ENCODE results near the gene SART1.
A peak's percentile ranks its signal among the peaks of the same experiment; 100 is the strongest.

Gene SART1

GRCh38 chr11:65968600-65969482 is 7.3 kb downstream of the SART1 start:
- no peak for DNase-seq

GRCh38 chr11:65972116-65972515 is 10.6 kb downstream of the SART1 start:
- no peak for DNase-seq

DNA sequence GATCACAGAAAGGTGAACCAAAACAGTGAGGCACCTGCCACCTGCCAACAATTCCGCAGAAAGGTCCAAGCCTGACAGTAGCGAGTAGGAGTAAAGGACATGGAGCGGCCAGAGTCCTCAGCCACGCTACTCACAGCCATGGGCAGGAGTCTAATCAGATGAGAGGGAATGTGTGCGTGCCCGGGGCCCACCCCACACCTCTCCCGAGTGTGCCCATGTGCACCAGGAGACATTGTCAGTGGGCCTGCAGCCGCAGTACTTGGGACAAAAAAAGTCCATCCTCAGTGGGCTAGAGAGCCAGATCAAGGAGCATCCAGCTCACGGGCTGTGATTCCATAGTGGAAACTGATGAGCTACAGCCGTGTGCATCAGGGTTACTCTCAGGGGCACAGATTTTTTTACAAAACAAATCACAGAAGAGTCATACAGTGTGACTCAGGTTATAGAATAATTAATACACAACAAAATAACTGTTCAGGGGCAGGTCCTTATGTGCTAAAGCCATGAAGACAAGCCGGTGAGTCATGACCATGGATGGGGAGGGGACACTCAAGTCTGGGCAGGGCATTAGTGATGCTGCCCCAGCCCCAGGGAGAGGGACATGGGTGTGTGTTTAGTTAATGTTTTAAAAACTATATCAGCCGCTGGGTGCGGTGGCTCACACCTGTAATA is 12.0 kb downstream of the SART1 start:
- DNase-seq = no peak

GRCh38 chr11:65975771-65976170 is 14.2 kb downstream of the SART1 start:
- DNase-seq = no peak

- no peak for DNase-seq
Observed at GRCh38 chr11:65976216-65977176, 15.0 kb downstream of the SART1 start.

GRCh38 chr11:65977621-65978390 is 16.3 kb downstream of the SART1 start:
- DNase-seq = no peak

DNA sequence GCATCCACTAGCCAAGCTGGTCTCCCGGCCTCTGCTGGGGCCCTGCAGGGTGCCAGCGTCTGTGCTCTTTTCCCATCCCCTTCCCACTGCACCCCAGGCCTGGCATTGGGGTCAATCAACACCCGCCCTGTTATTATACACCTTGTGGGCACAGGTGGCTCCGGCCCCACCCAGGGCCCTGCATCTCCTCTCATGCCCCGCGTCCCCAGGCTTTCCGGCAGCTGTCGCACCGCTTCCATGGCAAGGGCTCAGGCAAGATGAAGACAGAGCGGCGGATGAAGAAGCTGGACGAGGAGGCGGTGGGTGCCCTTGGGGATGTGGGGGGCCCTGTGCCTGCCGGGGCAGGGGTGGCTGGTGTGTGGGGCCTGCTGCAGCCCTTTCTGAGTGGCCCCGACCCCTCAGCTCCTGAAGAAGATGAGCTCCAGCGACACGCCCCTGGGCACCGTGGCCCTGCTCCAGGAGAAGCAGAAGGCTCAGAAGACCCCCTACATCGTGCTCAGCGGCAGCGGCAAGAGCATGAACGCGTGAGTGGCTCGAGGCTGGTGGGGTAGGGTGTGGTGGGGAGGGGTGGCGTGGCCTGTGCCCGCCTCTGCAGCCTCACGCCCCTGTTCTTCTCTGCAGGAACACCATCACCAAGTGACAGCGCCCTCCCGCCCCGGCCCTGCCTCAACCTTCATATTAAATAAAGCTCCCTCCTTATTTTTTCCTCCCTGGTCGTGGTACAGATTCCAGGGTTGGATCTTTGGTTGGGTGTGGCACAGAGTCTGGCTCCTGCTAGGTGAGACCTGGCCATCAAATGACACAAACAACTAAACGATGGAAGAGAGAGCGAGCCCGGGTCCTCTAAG is 17.1 kb downstream of the SART1 start:
- DNase-seq = no peak

DNA sequence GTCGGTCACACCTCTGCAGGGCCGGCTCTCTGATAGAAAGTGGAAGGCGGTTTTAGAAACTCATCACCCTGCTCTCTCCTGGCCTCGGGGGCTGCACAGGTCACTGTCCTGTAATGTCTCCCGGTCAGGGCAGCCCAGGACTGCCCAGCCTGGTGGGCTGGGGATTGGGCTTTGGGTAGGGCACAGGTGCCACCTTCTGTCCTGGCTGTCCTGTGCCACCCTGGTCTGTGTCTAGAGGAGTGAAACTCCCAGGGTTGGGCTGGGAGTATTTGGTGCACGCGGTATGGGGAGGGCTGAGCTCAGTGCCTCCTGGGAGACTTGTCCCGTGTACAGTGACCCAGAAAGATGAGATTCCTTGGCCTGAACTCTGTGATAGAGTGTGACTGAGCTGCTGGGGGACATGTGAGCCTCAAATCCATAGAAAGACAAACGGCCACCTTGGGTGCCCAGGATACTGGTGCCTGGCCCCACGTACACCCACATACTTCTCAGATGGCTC is 17.8 kb downstream of the SART1 start:
- DNase-seq = no peak

- no peak for DNase-seq
Observed at GRCh38 chr11:65981101-65981740, 19.7 kb downstream of the SART1 start.

DNA sequence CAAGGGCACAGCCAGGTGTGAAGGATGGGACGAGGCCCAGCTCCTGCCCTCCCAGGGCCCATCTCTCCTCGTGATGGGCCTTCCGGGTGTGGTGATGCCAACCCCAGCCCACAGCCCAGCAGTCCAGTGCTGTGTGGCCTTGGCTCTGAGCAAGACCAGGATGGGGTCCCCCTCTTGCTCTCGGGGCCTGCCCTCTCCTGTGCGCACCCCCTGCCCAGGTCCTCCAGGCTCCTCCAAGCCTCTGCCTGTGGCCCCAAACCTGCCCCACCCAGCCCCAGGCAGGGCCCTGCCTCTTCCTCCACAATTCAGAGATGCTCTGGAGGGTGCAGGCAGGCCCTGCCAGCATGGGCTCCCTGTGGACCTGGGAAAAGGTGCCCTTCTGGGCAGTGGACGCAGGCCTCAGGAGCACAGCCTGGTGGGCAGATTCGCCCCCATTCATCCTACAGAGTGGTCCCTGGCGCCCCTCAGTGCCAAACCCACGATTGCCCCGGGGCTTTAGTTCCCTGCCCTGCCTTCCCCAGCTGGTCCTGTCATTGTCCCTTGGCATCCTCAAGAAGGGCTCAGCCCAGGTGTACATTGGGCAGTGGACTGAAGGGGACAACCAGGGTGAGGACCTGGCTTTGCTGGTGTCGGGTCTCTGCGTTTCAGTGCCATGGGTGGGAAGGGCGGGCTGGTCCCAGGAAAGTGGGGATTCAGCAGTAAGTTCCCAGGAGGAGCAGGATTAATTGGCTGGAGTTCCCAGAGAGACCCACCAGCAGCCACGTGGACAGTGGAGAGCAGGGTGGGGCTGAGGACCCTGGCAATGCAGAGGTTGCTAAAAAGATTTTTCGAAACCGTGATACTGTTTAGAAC is 20.7 kb downstream of the SART1 start:
- no peak for DNase-seq

GRCh38 chr11:65982824-65983588 is 21.5 kb downstream of the SART1 start:
- no peak for DNase-seq

DNA sequence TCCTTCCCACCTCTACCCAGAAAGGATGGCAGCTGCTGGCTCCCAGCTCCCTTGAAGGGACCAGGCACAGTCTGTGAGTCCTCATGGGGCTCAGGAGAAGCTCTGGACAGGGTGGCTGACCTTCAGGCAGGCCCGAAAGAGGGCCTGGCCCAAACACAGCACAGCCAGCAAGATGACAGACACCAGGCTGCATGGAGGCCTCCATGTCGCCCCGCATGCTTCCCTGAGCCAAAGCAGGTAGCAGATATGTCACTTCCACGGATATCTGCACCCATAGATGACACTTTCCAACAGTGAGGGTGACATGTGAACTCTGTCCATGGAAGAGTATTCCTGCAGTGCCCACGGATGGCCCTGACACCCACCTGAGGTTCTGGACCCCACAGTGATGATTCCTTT is 22.1 kb downstream of the SART1 start:
- DNase-seq = no peak

- no peak for DNase-seq
Observed at GRCh38 chr11:65987336-65987735, 25.8 kb downstream of the SART1 start.

- DNase-seq = peak; percentile 86
Observed at GRCh38 chr11:65988791-65989592, 27.5 kb downstream of the SART1 start.

GRCh38 chr11:65992056-65992455 is 30.5 kb downstream of the SART1 start:
- no peak for DNase-seq

GRCh38 chr11:65997286-65997685 is 35.8 kb downstream of the SART1 start:
- DNase-seq = no peak

DNA sequence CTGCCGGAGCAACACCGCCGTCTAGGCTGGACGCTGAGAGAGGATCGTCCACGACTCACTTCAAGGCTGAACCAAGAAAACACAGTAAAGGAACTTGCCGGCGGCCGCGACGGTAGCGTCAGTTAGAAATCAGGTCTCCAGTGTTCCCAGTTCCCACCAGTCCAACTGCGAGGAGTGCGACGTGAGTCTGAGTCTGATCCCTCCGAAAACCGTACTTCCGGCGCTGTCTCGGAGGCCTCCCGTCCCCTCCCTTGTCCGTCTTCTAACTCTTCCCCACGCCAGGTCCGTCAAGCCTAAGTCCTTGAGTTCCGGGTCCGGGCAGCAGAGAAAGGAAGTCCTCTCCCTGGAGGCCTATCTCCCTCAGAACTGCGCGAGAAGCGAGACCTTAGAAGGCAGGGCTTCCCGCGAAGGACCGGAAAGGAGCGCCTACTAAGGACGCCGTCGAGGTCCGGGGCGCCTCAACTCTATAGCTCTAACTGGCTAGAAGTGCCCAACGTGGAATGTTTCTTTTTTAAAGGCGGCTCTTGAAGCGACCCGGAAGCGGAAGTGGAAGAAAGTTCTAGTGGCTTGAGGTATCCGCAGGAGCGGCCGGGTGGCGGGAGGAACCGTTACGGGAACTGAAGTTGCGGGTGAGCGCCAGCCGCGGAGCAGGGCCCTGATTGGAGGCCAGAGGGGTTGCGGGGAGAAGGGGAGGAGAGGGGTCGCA is 40.6 kb downstream of the SART1 start, which contains the start of the genes BANF1 and EIF1AD:
TSS of gene BANF1 (plus strand) at position 562 of the 706 bp plus-strand sequence. CDS start 748 bp downstream, outside the sequence.
TSS of gene EIF1AD (minus strand) at position 216 of the 706 bp plus-strand sequence. CDS start 1,768 bp downstream, outside the sequence.
- DNase-seq = peak; percentile 95
